Ascending aorta (tissue), 2 donors: ENCODE data around the gene BLM. TPM values are rescaled to one million over a fixed set of nuclear protein-coding genes. Genes with fewer than 3 reads are reported as not detected.
"Not testable (repeated sequence)": the region's sequence is repeated elsewhere in the genome, so short reads cannot be mapped to it uniquely, and the experiment has no call there.

ENCODE experiments used
- DNase-seq, 2 donors: peaks; one replicate each; pipeline ENCODE4 v3.0.0-alpha.2; 2019; ENCODE audit warnings: low spot score in 2 of 2
- H3K27ac ChIP-seq, 2 donors: fragments of 200-600 bp; sonication (generic); one replicate each; pipeline ENCODE4 v1.5.1; 2016 to 2017; ENCODE audit warnings: mild to moderate bottlenecking in 1 of 2
- H3K27me3 ChIP-seq: fragments of 200-600 bp; sonication (generic); one replicate; pipeline ENCODE4 v1.5.1; 2017
- H3K36me3 ChIP-seq, 2 donors: fragments of 200-600 bp; sonication (generic); one replicate each; pipeline ENCODE4 v1.5.1; 2016
- H3K4me1 ChIP-seq, 2 donors: fragments of 200-600 bp; sonication (generic); one replicate each; pipeline ENCODE4 v1.5.1; 2016 to 2017; ENCODE audit warnings: mild to moderate bottlenecking in 1 of 2
- H3K4me3 ChIP-seq, 2 donors: fragments of 200-600 bp; sonication (generic); one replicate each; pipeline ENCODE4 v1.5.1; 2016 to 2017; ENCODE audit warnings: mild to moderate bottlenecking in 1 of 2
- H3K9me3 ChIP-seq, 2 donors: fragments of 200-600 bp; sonication (generic); one replicate each; pipeline ENCODE4 v1.5.1; 2016
- intact Hi-C: fragments of 100-400 bp; cut with DNase I; formaldehyde crosslinking; loops from one replicate; pipeline ENCODE4 v1.15.1; 2023
- total RNA-seq: library from RNA; depleted of rRNA; stranded (reverse); fragments of >200 nt; gene quantifications from one replicate; pipeline ENCODE4 v1.1.0, GENCODE V29; 2016
- TF ChIP-seq, protein P1 (sequence below), 3 experiments: fragments of 200-600 bp in 2 of 3; fragments of 450-650 bp in 1 of 3; sonication (generic) in 2 of 3; IDR thresholded peaks; one replicate each; pipeline ENCODE4 v1.5.1; 2016 to 2019; ENCODE audit warnings: antibody characterized with exemption in 3 of 3, mild to moderate bottlenecking in 1 of 3, moderate library complexity in 1 of 3

The BLM gene
- total RNA-seq, 1 donor from 2014 or later, result 0.11 TPM

- Histone ChIP-seq H3K36me3 (no peaks in the 10 kb centered on the region), H3K9me3 (no peaks in the 10 kb centered on the region), H3K27ac (no peak overlapping the region), H3K27me3 (no peaks in the 10 kb centered on the region), H3K4me1 (peaks cover 6 to 7% of the 10 kb centered on the region in 2 donors), H3K4me3 (no peak overlapping the region)
- no peak for DNase-seq
- TF ChIP-seq, protein P1, sequence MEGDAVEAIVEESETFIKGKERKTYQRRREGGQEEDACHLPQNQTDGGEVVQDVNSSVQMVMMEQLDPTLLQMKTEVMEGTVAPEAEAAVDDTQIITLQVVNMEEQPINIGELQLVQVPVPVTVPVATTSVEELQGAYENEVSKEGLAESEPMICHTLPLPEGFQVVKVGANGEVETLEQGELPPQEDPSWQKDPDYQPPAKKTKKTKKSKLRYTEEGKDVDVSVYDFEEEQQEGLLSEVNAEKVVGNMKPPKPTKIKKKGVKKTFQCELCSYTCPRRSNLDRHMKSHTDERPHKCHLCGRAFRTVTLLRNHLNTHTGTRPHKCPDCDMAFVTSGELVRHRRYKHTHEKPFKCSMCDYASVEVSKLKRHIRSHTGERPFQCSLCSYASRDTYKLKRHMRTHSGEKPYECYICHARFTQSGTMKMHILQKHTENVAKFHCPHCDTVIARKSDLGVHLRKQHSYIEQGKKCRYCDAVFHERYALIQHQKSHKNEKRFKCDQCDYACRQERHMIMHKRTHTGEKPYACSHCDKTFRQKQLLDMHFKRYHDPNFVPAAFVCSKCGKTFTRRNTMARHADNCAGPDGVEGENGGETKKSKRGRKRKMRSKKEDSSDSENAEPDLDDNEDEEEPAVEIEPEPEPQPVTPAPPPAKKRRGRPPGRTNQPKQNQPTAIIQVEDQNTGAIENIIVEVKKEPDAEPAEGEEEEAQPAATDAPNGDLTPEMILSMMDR (IDR thresholded peaks at IDR 0.05), result no peak
- intact Hi-C loops, result no loop called here
Measured at GRCh38 chr15:90720131-90720530, 3.0 kb downstream of the BLM start.

- no peaks in the 10 kb centered on the region for H3K4me1 ChIP-seq
- intact Hi-C loops, result no loop called here
- no peak for DNase-seq
- no peaks in the 10 kb centered on the region for H3K9me3 ChIP-seq
- no peaks in the 10 kb centered on the region for H3K36me3 ChIP-seq
- H3K4me3 ChIP-seq, result no peak overlapping the region
- H3K27me3 ChIP-seq, result no peaks in the 10 kb centered on the region
- TF ChIP-seq, protein P1 (IDR thresholded peaks at IDR 0.05), result no peak
- H3K27ac ChIP-seq, result no peak overlapping the region
Measured at GRCh38 chr15:90729261-90729660, 12.1 kb downstream of the BLM start.

- TF ChIP-seq, protein P1 (IDR thresholded peaks at IDR 0.05), result no peak
- intact Hi-C loops, result no loop called here
Measured at GRCh38 chr15:90730290-90730689, 13.1 kb downstream of the BLM start.

DNA sequence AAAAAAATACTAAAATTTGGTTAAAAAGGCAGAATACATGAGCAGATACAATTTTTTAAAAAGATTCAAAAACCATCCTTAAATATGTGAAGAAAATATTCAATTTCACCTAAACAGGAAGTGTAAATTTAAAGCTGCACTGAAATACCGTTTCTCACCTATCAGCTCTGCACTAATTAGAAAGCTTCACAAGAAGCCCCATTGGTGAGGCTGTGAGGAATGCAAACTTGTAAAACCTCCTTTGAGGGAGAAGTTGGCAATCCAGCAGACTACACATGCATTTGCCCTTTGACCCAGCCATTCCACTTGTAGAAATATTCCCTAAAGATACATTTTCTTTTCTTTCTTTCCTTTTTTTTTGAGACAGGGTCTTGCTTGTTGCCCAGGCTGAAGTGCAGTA, 18.8 kb downstream of the BLM start:
- no peak overlapping the region for H3K4me3 ChIP-seq
- H3K9me3 ChIP-seq, result no peaks in the 10 kb centered on the region
- no peak for DNase-seq
- no peaks in the 10 kb centered on the region for H3K4me1 ChIP-seq
- no peak overlapping the region for H3K27ac ChIP-seq
- intact Hi-C loops, result no loop called here
- H3K27me3 ChIP-seq, result no peaks in the 10 kb centered on the region
- H3K36me3 ChIP-seq, result no peaks in the 10 kb centered on the region
- TF ChIP-seq, protein P1 (IDR thresholded peaks at IDR 0.05), result no peak

More at GRCh38 chr15:90730290-90730689, 13.1 kb downstream of the BLM start:
- Histone ChIP-seq H3K27me3 (no peaks in the 10 kb centered on the region), H3K36me3 (no peaks in the 10 kb centered on the region), H3K9me3 (no peaks in the 10 kb centered on the region), H3K4me1 (no peaks in the 10 kb centered on the region), H3K4me3 (no peak overlapping the region), H3K27ac (no peak overlapping the region)
- DNase-seq, result no peak

DNA sequence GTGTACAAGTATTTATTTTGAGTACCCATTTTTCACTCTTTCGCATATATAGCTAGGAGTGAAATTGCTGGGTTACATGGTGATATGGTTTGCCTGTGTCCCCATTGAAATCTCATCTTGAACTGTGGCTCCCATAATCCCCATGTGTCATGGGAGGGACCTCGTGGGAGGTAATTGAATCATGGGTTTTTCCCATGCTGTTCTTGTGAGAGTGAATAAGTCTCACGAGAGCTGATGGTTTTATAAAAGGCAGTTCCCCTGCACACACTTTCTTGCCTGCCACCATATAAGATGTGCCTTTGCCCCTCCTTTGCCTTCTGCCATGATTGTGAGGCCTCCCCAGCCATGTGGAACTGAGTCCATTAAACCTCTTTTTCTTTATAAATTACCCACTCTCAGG, 23.4 kb downstream of the BLM start:
- H3K4me3 ChIP-seq, H3K27me3 ChIP-seq, H3K9me3 ChIP-seq, H3K36me3 ChIP-seq, H3K4me1 ChIP-seq, H3K27ac ChIP-seq, intact Hi-C loops, DNase-seq: not testable (repeated sequence)

DNA sequence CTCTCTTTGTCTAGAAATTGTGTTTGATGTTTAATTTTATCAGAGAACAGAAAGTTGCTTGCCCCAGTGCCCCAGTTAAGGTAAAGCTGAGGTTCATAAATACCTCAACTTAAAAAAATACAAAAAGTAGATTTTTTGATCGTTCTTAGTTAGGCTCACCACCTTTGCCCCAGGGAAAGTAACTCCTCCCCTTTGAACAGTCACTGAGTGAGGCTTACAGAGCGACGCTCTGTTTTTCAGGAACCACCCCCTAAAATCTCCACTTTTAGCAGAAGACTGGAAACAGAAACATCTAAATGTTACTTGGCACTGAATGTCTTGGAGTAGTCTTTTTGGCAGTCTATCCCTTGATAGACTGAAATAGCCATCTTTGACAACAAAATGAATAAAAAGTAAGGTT, 24.9 kb downstream of the BLM start:
- H3K4me1 ChIP-seq, result no peaks in the 10 kb centered on the region
- H3K9me3 ChIP-seq, result no peaks in the 10 kb centered on the region
- no peak overlapping the region for H3K4me3 ChIP-seq
- H3K27me3 ChIP-seq, result no peaks in the 10 kb centered on the region
- intact Hi-C loops, result no loop called here
- TF ChIP-seq, protein P1 (IDR thresholded peaks at IDR 0.05), result no peak
- DNase-seq, result no peak
- H3K27ac ChIP-seq, result no peak overlapping the region
- H3K36me3 ChIP-seq, result no peaks in the 10 kb centered on the region
